Activated CD8-positive, alpha-beta memory T cell treated with anti-CD3 and anti-CD28 coated beads for 4 hours (primary cell): ENCODE results near the gene KIAA1217.

Source experiments
- DNase-seq, 2 donors: peaks; one replicate each; pipeline ENCODE4 v3.0.0-alpha.2; 2020; ENCODE audit warnings: low read depth in 2 of 2

Gene KIAA1217

DNA sequence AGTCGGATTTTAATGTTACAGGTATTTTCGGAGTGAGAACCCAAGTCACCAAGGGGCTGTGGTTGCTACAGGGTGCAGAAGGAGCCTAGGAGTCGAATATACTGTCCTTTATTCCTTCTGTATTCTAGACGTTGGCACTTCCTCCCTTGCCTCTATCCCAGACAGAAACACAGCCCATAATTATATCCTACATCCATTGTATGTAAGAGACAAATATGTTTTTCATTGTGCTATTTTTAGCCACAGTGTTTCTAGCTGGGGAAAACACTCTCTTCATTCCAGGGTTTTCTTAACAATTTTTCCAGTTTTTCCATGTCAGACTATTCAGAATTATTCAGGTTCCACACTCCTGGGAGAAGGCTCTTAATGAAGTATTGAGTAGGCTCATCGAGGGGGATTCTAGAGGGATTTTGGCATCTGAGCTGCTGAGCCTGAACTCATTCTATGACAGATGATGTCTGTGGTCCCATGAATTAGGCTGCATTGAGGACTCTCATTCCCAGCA, 32.6 kb downstream of the KIAA1217 start:
- no peak for DNase-seq

- DNase-seq, result no peak
Observed at GRCh38 chr10:24242562-24242961, 33.6 kb downstream of the KIAA1217 start.

DNA sequence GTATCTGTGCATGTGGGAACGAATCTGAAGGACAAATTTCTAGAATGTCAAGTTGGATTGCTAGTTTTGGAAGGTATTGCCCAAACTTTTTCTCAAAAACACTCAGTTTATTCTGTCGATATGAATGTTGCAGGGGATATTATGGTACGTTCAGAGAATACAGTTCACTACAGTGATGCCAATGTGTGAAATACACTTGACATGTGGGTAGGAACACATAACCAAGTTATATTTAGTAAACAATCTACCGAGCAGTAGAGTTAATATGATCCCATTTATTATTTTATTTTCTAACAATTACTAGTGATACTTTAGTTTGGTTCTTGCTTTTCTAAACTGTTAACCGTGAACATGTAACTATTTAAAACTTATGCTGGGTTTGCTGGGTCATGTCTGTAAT, 37.4 kb downstream of the KIAA1217 start:
- DNase-seq, result no peak

DNA sequence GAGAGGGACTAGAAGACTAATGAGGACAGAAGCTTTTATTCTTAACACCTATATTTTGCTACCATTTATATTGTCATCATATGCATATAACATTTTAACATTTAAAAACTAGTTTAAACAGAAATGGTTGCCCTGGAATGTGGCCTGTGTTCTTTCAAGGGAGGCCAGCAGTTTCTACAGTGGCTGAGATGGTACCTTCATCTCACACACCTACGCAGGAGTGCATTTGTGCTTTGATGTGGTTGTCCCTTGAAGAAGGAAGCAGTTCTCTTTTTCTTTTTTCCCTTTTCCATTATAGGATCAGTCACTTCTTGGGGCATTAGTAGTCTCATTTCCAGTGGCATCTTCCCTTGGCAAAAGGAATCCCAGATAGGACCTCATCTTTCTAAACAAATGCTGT, 38.9 kb downstream of the KIAA1217 start:
- no peak for DNase-seq

DNA sequence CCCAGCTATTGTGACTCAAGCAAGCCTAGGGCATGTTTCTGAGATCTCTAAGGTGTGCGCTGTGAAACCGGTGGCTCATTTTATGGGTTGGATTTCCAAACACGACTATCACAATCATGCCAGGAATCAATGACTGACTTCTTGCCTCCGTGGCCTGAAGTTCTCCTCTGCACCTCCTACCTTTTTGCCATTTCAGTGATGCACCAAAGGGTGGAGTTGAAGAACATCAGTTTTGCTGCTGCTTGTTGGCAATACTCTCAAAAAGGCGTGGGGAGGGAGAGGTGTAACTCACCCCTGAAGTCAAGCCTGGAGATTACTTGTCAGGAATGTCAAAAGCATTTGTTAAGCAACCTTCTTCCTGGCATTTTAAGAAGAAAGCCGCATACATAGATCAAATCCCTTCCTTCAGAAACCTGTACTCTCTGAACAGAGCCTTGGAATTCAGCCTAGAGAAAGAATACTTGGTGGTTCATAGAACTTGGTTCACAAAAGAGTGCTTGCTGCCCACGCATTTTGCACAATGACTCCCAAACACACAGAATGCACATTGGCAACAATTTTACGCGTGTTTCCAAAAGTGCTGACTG, 41.0 kb downstream of the KIAA1217 start:
- no peak for DNase-seq

DNA sequence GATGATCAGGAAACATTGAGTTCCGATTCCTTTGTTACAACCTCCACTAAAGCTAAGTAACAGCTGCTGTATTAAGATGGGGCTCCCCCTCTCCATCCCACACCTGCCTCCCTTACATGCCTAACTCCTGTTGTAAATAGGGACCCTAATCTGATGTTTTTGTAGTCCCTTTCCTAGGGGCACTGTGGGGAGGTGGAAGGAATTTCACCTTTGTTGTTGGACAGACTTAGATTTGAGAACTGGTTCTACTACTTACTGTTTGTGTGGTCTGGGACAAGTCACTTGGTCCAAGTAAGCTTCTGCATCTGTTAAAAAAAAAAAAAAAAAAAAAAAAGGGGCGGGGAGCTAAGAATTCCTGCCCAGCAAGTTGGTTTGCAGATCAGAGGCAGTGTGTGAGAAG, 42.6 kb downstream of the KIAA1217 start:
- no peak for DNase-seq

DNA sequence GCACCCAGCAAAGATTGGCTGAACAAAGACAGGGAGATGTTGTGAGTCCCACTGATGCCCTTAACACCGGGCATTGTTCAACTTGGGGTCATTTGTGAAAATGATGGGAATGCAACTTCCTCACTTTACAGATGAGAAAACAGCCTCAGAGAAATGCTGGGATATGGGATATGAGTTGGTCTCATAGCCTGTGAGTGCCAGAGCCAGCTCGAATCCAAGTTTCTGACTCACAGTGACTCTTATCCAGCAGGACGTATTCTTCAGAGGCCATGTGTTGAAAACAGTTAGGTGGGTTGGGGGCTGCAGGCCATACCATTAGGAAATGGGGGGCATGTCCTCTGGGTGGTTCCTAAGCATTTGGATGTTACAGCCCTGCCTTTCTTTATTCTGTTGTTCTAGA, 45.2 kb downstream of the KIAA1217 start:
- DNase-seq, result no peak

DNA sequence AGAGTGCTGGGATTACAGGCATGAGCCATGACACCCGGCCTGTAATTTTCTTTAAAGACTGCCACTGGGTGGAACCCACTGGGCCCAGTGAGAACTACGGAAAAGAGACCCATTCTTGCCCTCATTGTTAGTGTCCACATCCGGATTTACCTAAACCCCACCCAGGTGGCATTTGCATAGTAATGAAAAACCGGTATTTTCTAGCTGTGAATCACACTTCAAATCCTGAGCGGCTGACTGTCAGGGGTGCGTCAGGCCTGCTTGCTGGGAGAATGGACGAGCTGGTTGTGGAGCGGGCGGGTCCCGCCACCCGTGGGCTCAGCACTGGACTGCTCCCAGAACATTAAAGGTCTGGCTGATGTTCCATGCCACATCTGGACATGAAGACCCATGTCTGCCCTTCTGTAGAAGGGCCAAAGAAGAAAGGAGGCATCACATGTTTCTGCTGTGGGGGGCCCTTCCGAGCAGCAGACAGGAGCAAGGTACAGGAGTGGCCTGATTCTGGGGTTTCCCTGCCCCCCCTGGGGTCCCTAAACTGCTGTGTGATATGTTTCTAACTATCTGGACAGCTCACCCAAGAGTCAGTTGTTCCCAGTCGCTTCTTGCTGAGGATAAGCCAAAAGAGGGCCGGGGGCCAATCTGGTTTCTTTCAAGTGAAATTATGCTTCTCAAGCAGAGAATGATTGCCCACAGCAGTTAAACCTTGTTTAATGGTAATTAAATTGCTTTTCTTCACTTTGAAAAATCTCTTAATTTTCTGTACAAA, 46.4 kb downstream of the KIAA1217 start:
- DNase-seq, result no peak

- no peak for DNase-seq
Observed at GRCh38 chr10:24255881-24256311, 47.0 kb downstream of the KIAA1217 start.

- DNase-seq, result no peak
Observed at GRCh38 chr10:24256619-24257107, 47.7 kb downstream of the KIAA1217 start.

- no peak for DNase-seq
Observed at GRCh38 chr10:24257588-24257987, 48.6 kb downstream of the KIAA1217 start.

DNA sequence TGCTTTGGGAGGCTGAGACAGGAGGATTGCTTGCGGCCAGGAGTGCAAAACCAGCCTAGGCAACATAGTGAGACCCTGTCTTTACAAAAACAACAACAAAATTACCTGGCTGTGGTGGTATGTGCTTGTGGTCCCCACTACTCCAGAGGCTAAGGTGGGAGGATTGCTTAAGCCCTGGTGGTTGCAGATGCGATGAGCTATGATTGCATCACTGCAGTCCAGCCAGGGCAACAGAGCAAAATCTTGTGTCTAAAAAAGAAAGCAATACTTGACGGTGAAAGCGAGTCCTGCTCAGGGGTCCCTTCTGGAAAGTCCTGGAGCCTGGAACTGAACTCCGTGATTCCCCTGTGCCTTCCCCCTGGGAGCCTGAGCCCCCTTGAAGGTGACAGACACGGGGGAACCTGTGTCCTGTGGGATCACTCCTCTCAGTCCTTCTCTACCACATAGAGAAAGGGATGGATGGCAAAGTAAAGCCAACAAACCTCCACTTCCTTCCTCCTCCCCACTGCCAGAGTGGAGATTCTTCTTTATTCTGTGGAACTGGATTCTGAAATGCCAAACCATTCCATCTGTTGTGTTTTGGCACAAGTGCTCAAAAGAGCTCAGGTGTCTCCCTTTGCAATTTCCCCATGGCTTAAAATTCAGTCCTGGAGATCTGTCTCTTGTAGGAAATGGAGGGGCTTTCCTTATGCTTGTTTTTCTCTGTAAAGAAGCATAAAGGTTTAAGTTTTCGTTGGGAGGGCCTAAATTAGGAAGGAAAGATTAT, 50.6 kb downstream of the KIAA1217 start:
- DNase-seq, result no peak

GRCh38 chr10:24261627-24262026, 52.7 kb downstream of the KIAA1217 start:
- DNase-seq, result no peak

GRCh38 chr10:24262929-24263590, 54.1 kb downstream of the KIAA1217 start:
- DNase-seq, result no peak

DNA sequence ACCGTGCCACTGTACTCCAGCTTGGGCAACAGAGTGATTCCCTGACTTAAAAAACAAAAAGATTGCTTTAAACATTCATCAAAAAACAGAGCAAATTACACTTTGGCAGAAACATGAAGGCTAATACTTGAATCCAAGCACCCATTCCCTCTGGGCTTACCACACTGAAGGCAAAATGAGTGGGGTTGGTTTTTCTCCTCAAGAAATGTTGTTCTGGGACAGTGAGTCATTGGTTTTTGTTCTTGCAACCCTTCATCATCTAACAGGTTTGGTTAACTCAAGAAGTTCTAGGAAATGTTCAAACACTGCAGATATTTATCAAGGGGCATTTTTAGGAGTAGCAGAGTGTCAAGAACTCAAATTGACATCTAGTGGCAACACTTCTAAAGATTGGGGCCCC, 60.5 kb downstream of the KIAA1217 start:
- DNase-seq, result no peak

- DNase-seq, result no peak
Observed at GRCh38 chr10:24272374-24272773, 63.4 kb downstream of the KIAA1217 start.

- no peak for DNase-seq
Observed at GRCh38 chr10:24277277-24277676, 68.3 kb downstream of the KIAA1217 start.

DNA sequence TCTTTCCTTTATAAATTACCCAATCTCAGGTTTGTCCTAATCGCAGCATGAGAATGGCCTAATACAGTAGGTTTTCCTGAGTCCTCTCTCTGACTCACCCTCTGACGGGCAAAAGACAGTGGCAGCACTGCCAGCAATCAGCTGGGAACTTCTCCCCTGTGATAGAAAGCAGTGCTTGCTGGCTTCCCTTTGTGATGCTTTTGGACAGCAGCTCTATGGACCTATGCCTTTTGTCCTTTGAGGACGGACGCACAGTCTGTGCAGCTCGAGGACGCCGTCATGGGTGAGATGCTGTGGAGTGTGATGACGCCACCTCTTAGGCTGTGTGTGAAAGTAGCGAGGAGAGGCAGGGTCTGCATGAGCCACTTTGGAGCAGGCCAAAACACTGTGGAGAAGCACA, 68.8 kb downstream of the KIAA1217 start:
- DNase-seq, result no peak

DNA sequence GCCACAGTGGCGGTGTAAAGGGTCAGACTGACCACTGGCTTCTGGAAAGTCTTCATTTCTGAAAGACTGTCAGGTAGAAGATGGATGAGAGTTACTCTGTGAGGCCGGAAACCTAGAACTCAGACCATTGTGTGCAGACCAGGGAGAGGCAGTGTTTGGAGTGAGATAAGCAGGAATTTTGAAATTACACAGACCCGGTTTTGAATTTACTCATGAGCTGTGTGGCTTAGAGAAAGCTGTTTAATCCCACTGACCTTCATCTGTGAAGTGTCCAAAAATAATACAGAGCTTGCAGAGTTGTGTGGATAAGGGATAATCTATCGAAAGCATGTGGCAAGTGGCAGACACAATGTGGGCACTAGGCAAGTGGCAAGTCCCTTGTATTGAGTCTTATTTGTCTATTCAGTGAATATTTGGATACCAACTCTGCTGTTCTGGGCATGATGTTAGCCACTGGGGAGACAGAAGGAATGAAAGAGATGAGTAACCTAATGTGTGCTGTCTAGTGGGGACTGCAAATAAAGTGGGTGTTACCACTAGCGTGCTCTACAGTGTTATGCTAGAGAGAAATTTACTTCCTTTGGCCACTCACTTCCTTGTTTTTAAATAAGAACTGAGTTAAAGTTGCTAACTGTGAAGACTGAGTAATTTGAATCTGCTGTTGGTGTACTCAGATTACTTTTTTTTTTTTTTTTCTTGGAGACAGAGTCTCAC, 69.4 kb downstream of the KIAA1217 start:
- DNase-seq, result no peak

DNA sequence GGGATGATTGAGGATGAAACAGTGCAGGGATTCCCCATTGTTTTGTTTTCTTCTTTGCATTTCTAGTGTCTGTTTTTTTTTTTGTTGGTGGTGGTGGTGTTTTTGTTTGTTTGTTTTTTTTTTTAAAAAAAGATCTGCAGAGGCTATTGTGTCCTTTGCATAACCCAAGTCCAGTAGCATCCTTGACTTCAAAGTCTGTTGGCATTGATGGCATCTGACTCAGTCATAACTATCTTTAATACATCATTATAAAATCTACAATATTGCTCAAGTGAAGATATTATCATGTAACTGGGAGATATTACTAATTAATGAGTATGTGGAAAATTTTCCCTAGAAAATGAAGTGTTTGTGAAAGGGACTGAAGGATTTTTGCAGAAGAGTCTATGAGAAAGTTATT, 70.2 kb downstream of the KIAA1217 start:
- no peak for DNase-seq

- no peak for DNase-seq
Observed at GRCh38 chr10:24287559-24288195, 78.7 kb downstream of the KIAA1217 start.
